ENCODE data around the gene SLC24A3.

DNA sequence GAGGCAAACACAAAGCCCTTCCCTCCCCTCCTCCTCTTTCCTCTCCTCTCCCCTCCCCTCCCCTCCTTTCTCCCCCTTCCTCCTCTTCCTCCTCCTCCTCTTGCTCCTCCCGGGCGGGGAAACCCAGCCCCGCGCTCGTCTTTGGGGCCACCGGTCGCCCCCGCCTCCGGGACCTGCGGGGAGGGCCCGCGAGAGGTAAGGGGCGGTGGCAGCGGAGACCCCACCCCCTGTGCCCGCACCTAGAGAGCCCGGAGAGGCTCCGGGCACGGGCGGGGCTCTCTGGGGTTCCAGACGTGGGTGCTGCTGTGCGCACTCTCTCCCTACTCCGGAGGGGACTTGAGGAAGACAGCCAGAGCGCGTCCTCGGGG lies 545.7 kb downstream of the SLC24A3 start, which contains the start of gene RIN2:
- TF ChIP-seq, protein P1, sequence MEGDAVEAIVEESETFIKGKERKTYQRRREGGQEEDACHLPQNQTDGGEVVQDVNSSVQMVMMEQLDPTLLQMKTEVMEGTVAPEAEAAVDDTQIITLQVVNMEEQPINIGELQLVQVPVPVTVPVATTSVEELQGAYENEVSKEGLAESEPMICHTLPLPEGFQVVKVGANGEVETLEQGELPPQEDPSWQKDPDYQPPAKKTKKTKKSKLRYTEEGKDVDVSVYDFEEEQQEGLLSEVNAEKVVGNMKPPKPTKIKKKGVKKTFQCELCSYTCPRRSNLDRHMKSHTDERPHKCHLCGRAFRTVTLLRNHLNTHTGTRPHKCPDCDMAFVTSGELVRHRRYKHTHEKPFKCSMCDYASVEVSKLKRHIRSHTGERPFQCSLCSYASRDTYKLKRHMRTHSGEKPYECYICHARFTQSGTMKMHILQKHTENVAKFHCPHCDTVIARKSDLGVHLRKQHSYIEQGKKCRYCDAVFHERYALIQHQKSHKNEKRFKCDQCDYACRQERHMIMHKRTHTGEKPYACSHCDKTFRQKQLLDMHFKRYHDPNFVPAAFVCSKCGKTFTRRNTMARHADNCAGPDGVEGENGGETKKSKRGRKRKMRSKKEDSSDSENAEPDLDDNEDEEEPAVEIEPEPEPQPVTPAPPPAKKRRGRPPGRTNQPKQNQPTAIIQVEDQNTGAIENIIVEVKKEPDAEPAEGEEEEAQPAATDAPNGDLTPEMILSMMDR (IDR thresholded peaks at IDR 0.05), result no peak
- TF ChIP-seq POLR2AphosphoS5 (IDR thresholded peaks at IDR 0.05), result no peak

All from breast epithelium (tissue), 3 donors.